H1 (cell line): ENCODE results near the gene WNT5A. TPM values are rescaled to one million over a fixed set of nuclear protein-coding genes. Genes with fewer than 3 reads are reported as not detected.

Source experiments
- BRCA1 ChIP-seq: IDR thresholded peaks from 2 replicates; pipeline ENCODE4 v1.6.1; 2012; ENCODE audit warnings: low read depth, low read length, improper control_type of control experiment
- CTBP2 ChIP-seq: IDR thresholded peaks from 2 replicates; pipeline ENCODE4 v1.7.0; 2011; ENCODE audit warnings: borderline replicate concordance, mild to moderate bottlenecking, moderate library complexity, mixed read lengths, low read length; ENCODE audit not compliant: insufficient read depth, insufficient read length
- KDM1A ChIP-seq: fragments of 200-600, 300-600 bp; sonication (generic); IDR thresholded peaks from 2 replicates; pipeline ENCODE4 v1.7.1; 2016; ENCODE audit warnings: mild to moderate bottlenecking, low read length, borderline replicate concordance
- RBBP5 ChIP-seq: IDR thresholded peaks from 2 replicates; pipeline ENCODE4 v1.7.1; 2012; ENCODE audit warnings: low read depth, mild to moderate bottlenecking, inconsistent platforms, low read length, moderate library complexity, borderline replicate concordance
- polyA plus RNA-seq, 7 experiments: library from polyadenylated mRNA; depleted of rRNA in 3 of 7; stranded (reverse) in 5 of 7; unstranded in 2 of 7; fragments of >200 nt in 5 of 7; fragments of 200-250 nt in 2 of 7; gene quantifications; 1 replicate in 5 of 7; 2 replicates in 1 of 7; 4 replicates in 1 of 7; pipeline versions ENCODE4 v1.2.1 to v1.2.3, GENCODE V29; 2011 to 2013; ENCODE audit warnings: missing spikeins in 2 of 7, mixed read lengths in 2 of 7
- total RNA-seq: library from RNA; stranded (reverse); fragmentation: NEBNext Ultra II Directional; extraction: Animal tissue kit (Norgen Biotek cat#: 25700); gene quantifications from 2 replicates; pipeline ENCODE4 v1.2.1, GENCODE V29; 2021
- TF ChIP-seq, protein P1 (sequence below): IDR thresholded peaks from 2 replicates; pipeline ENCODE4 v1.6.1; 2012; ENCODE audit warnings: low read length, inconsistent platforms

WNT5A gene
- total and polyA plus RNA-seq, 2 of the 8 experiments (the other 6 are each of a cell fraction or from before 2014, with no cell fraction given): 3.9 to 5.6 TPM

DNA sequence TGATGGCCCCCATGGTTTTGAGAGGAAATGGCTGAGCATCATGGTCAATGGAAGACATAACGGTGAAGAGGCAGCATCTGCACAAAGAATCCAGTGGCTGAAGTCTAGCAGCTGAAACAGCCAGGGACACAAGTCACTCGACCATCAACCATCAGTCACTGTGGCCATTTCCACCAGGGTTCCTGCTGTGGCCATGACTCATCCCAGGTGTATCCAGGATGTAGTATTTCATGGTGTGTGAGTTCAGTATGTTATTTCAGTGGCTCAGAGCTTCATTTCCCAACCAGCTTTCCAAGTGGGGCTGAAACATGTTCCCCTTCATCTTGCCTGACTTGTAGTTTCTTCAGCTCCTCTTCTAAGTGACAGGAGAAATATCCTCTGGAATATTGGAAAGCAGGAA, 47.8 kb upstream of the WNT5A start (continued):
- TF ChIP-seq, protein P1, sequence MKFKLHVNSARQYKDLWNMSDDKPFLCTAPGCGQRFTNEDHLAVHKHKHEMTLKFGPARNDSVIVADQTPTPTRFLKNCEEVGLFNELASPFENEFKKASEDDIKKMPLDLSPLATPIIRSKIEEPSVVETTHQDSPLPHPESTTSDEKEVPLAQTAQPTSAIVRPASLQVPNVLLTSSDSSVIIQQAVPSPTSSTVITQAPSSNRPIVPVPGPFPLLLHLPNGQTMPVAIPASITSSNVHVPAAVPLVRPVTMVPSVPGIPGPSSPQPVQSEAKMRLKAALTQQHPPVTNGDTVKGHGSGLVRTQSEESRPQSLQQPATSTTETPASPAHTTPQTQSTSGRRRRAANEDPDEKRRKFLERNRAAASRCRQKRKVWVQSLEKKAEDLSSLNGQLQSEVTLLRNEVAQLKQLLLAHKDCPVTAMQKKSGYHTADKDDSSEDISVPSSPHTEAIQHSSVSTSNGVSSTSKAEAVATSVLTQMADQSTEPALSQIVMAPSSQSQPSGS: no peak
- TF ChIP-seq KDM1A (no peak), BRCA1 (no peak), CTBP2 (no peak), RBBP5 (no peak)
